ENCODE results near the gene TMEM154.

GRCh38 chr4:152672206-152673092 is 7.3 kb downstream of the TMEM154 start:
- TF ChIP-seq CTCF (conservative IDR thresholded peaks at IDR 0.05) (no peak), EZH2 (IDR thresholded peaks at IDR 0.05; ENCODE audit: low read depth) (no peak)
